ENCODE data around the gene MAST3. TPM values are rescaled to one million over a fixed set of nuclear protein-coding genes. Genes with fewer than 3 reads are reported as not detected.

Gene MAST3
- polyA plus RNA-seq, 3 donors = 6.8 to 34.0 (median 12.4) TPM

DNA sequence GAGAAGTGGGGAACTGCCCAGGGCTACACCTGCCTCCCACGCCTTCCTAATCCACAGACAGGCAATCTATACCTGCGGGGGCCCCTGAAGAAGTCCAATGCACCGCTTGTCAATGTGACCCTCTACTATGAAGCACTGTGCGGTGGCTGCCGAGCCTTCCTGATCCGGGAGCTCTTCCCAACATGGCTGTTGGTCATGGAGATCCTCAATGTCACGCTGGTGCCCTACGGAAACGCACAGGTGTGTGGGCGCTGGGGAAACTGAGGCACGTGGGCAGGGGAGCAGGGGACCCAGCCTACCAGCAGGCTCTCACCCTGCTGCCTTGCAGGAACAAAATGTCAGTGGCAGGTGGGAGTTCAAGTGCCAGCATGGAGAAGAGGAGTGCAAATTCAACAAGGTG, 77.4 kb downstream of the MAST3 start:
- Histone ChIP-seq H3K27ac (ENCODE audit: low read depth in 1 of 2, low read length in 2 of 2) (peak overlapping the region; percentile 99), H3K79me2 (ENCODE audit: insufficient read depth, low read length) (peaks cover 69% of the 10 kb centered on the region), H3K4me3 (replicated peaks in 1 of 3; ENCODE audit: low read depth in 2 of 3, low read length in 3 of 3) (peak overlapping the region; percentile 58 to 100 (median 86)), H3K4me1 (ENCODE audit: control insufficient read depth in 1 of 2, insufficient read depth in 2 of 2, low read length in 2 of 2) (peaks cover 84 to 88% of the 10 kb centered on the region in 2 donors), H3K4me2 (replicated peaks; ENCODE audit: extremely low read depth, low read length, poor library complexity, severe bottlenecking) (peak overlapping the region; percentile 93), H2AFZ (ENCODE audit: insufficient read depth, low read depth, low read length, poor library complexity, severe bottlenecking) (no peak overlapping the region), H3K36me3 (replicated peaks in 1 of 2; ENCODE audit: control insufficient read depth in 1 of 2, insufficient read depth in 2 of 2, low read length in 2 of 2) (peaks cover 43 to 50% of the 10 kb centered on the region in 2 donors), H3K9ac (ENCODE audit: insufficient read depth, low read length, poor library complexity, severe bottlenecking) (peak overlapping the region; percentile 96), H3K27me3 (ENCODE audit: control insufficient read depth in 2 of 2, insufficient read depth in 2 of 2, low read length in 2 of 2) (no peaks in the 10 kb centered on the region), H4K20me1 (ENCODE audit: insufficient read depth, low read length) (peaks cover 64% of the 10 kb centered on the region), H3K9me3 (replicated peaks in 1 of 2; ENCODE audit: control insufficient read depth in 1 of 2, insufficient read depth in 1 of 2, low read length in 2 of 2) (no peaks in the 10 kb centered on the region)
- H3K9me3 Mint-ChIP-seq = peaks cover 0 to 2% (median 0%) of the 10 kb centered on the region in 7 donors
- peaks cover 39 to 57% of the 10 kb centered on the region in 2 donors for H3K36me3 Mint-ChIP-seq
- TF ChIP-seq, protein P1, sequence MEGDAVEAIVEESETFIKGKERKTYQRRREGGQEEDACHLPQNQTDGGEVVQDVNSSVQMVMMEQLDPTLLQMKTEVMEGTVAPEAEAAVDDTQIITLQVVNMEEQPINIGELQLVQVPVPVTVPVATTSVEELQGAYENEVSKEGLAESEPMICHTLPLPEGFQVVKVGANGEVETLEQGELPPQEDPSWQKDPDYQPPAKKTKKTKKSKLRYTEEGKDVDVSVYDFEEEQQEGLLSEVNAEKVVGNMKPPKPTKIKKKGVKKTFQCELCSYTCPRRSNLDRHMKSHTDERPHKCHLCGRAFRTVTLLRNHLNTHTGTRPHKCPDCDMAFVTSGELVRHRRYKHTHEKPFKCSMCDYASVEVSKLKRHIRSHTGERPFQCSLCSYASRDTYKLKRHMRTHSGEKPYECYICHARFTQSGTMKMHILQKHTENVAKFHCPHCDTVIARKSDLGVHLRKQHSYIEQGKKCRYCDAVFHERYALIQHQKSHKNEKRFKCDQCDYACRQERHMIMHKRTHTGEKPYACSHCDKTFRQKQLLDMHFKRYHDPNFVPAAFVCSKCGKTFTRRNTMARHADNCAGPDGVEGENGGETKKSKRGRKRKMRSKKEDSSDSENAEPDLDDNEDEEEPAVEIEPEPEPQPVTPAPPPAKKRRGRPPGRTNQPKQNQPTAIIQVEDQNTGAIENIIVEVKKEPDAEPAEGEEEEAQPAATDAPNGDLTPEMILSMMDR (IDR thresholded peaks at IDR 0.05) = no peak
- H3K27me3 Mint-ChIP-seq (ENCODE audit: low read depth in 3 of 3) = no peaks in the 10 kb centered on the region
- intact Hi-C loops (cut with micrococcal nuclease) = loop anchor here in 1 of 2 donors (5.0 kb wide), 1 partner anchor 217 kb away; no protein-coding TSS in a partner anchor
- peaks cover 75% of the 10 kb centered on the region for H3K4me1 Mint-ChIP-seq
- DNase-seq = no peak
- H3K4me3 Mint-ChIP-seq = peak overlapping the region; percentile 95 to 98
- WGBS (ENCODE audit: insufficient coverage) = 91% methylated on average over 9 of the region's 11 CpGs
- peak overlapping the region; percentile 88 to 100 (median 100) for H3K27ac Mint-ChIP-seq

DNA sequence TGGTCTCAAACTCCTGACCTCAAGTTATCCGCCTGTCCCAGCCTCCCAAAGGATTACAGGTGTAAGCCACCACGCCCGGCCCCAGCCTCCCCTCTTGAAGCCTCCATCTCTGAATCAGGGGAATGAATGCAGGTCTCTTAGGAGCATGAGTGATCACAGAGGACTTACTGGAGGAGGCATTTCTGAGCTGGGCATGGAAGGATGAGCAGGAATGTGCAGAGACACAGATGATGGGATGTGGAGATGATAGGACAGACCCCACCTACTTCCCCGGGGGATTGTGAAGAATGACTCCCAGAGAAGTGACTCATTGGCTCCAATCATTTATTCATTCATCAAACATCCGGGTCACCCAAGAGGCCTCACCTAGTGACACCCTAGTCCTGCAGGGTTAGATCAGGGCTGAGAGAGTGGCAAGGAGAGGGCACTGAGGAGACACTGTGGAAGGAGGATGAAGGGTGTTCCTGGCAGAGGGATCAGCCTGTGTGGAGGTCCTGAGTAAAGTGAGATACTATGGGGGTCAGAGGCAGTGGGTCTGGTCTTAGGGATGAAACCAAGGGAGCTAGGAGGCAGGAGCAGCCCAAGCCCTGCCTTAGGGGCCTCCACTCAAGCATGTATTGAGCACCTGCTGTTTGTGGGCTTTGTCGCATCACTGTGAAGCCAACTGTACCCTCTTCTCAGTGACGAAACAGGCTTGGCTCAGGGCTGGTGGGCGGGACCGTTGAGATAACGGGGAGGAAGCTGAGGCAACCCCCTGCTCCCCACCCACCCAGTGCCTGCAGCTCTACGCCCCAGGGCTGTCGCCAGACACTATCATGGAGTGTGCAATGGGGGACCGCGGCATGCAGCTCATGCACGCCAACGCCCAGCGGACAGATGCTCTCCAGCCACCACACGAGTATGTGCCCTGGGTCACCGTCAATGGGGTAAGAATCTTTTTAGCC, 79.1 kb downstream of the MAST3 start:
- Histone ChIP-seq H3K36me3 (replicated peaks in 1 of 2; ENCODE audit: control insufficient read depth in 1 of 2, insufficient read depth in 2 of 2, low read length in 2 of 2) (peaks cover 43 to 53% of the 10 kb centered on the region in 2 donors), H3K4me2 (replicated peaks; ENCODE audit: extremely low read depth, low read length, poor library complexity, severe bottlenecking) (peak overlapping the region; percentile 93), H3K27ac (ENCODE audit: low read depth in 1 of 2, low read length in 2 of 2) (peak overlapping the region; percentile 70 to 83), H3K79me2 (ENCODE audit: insufficient read depth, low read length) (peaks cover 70% of the 10 kb centered on the region), H3K9me3 (replicated peaks in 1 of 2; ENCODE audit: control insufficient read depth in 1 of 2, insufficient read depth in 1 of 2, low read length in 2 of 2) (no peaks in the 10 kb centered on the region), H2AFZ (ENCODE audit: insufficient read depth, low read depth, low read length, poor library complexity, severe bottlenecking) (no peak overlapping the region), H3K4me3 (replicated peaks in 1 of 3; ENCODE audit: low read depth in 2 of 3, low read length in 3 of 3) (peak overlapping the region; percentile 61 to 100 (median 86)), H3K4me1 (ENCODE audit: control insufficient read depth in 1 of 2, insufficient read depth in 2 of 2, low read length in 2 of 2) (peaks cover 85 to 88% of the 10 kb centered on the region in 2 donors), H4K20me1 (ENCODE audit: insufficient read depth, low read length) (peaks cover 67% of the 10 kb centered on the region), H3K9ac (ENCODE audit: insufficient read depth, low read length, poor library complexity, severe bottlenecking) (peak overlapping the region; percentile 60), H3K27me3 (ENCODE audit: control insufficient read depth in 2 of 2, insufficient read depth in 2 of 2, low read length in 2 of 2) (no peaks in the 10 kb centered on the region)
- Mint-ChIP-seq H3K4me1 (peaks cover 72% of the 10 kb centered on the region), H3K27ac (peak overlapping the region; percentile 56 to 100 (median 88)), H3K36me3 (peaks cover 39 to 56% of the 10 kb centered on the region in 2 donors), H3K9me3 (peaks cover 0 to 2% (median 0%) of the 10 kb centered on the region in 7 donors), H3K27me3 (ENCODE audit: low read depth in 3 of 3) (no peaks in the 10 kb centered on the region), H3K4me3 (peak overlapping the region; percentile 95 to 98)
- DNase-seq = no peak
- 90% methylated on average over 5 of the region's 19 CpGs for WGBS (ENCODE audit: insufficient coverage)
- intact Hi-C loops (cut with micrococcal nuclease) = no loop called here
- TF ChIP-seq, protein P1 (IDR thresholded peaks at IDR 0.05) = no peak

All from CD14-positive monocyte (primary cell).